Measurements from ENCODE around the gene QTRT2. TPM values are rescaled to one million over a fixed set of nuclear protein-coding genes. Genes with fewer than 3 reads are reported as not detected.

The QTRT2 gene
- 26.2 and 33.9 TPM in 2 replicates for polyA plus RNA-seq (2011; rRNA removed)
- 8.5 and 10.0 TPM in 2 replicates for polyA plus RNA-seq (2012; cell fraction: cytosol; rRNA removed)
- polyA plus RNA-seq (2012; cell fraction: nucleus; rRNA removed), result 10.1 and 16.4 TPM in 2 replicates
- polyA plus RNA-seq (2017; fragmentation: RNase III; extraction: RNeasy Plus Mini Kit Qiagen cat#74134 plus additional on column Dnase treatment), result 23.5 to 26.8 TPM (median 23.8 TPM) in 3 replicates
- polyA minus RNA-seq (2011; rRNA and poly(A)+ RNA removed), result 35.7 and 37.2 TPM in 2 replicates

DNA sequence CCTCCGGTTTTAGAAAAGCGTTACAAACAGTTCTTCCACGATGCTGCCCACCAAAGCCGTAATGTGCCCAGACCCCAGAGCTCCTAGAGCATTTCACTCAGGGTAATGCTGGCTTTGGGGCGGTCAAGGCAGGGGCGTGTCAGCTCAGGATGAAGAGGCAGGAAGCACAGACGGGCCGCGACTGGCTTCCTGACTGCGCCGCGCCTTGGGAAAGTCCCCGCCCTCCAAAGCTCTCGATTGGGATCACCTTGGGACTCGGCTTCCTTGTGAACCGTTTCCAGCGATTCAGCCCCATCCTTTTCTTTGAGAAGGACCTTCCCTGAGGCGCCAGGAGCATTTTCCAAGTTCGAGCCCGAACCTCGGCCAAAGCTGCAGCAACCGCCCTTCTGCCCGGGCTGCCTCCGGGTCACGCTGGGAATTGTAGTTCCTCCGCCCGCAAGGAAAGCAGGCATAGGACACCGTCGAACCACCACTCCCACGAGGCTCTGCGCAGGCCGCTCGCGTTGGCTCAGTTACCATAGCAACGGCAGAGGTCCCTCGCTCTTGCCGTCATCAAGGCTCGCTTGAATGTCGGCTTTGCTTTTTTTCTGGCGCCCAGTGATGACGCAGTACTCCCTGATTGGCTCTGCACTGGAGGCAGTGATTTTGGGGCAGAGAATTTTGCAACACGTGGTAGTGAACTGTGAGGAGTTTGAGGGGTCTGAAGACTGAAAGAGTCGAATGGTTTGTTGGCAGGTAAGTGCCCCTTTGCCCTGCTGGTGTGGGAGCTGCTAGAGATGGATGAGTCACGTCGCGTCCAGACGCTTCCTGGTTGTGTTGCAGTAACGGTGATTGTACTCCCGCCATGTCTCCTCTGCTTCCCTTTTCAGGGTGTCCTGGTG is at the start of gene QTRT2, which contains the start of gene CCDC191:
Gene QTRT2 (plus strand): TSS at position 608 of the 881 bp plus-strand sequence. CDS start 8,521 bp downstream, outside the sequence.
Gene CCDC191 (minus strand): TSS at position 397 of the 881 bp plus-strand sequence. CDS start 60 bp downstream, at position 337.
- Histone ChIP-seq H3K4me3 (peak within 1 kb of the TSS; percentile 78), H3K4me1 (peaks cover 13% of the 10 kb centered on the region), H3K27ac (peak within 1 kb of the TSS; percentile 81 to 91), H3K9me3 (no peaks in the 10 kb centered on the region), H3K4me2 (peak within 1 kb of the TSS; percentile 77)
- DNase-seq (ENCODE audit: low read depth in 1 of 2, low spot score in 1 of 2), result peak; percentile 86 to 99
- peak; percentile 99 to 100 for ATAC-seq
- peak; percentile 98 for FAIRE-seq
- ChIA-PET POLR2A (interaction anchor here (0.6 to 1.0 kb wide), 2 partner anchors 105 to 310 kb away, joined by 3 read pairs; partner anchors contain the start of gene ATP6V1A), CTCF (interaction anchor here (2.0 kb wide), 1 partner anchor 11 kb away, joined by 10 read pairs; no protein-coding TSS in a partner anchor)
- TF ChIP-seq JUN (IDR thresholded peaks at IDR 0.05) (peak; percentile 56 to 71; a peak in 3 of 5 replicates), CHD2 (IDR thresholded peaks at IDR 0.05; ENCODE audit: low read length, partially characterized antibody) (peak; percentile 17), RAD21 (conservative IDR thresholded peaks at IDR 0.05 in 1 of 2, IDR thresholded peaks at IDR 0.05 in 1 of 2) (no peak), MYC (IDR thresholded peaks at IDR 0.05; ENCODE audit: borderline replicate concordance, low read length) (peak; percentile 96), MAFK (IDR thresholded peaks at IDR 0.05; ENCODE audit: partially characterized antibody) (peak; percentile 71), KDM1A (IDR thresholded peaks at IDR 0.05; ENCODE audit: low read depth) (peak; percentile 13; the same call in 1 of the 2 replicates), RFX5 (IDR thresholded peaks at IDR 0.05) (peak; percentile 86), HEYL (CRISPR knock-in tag; IDR thresholded peaks at IDR 0.05) (no peak), POLR2A (IDR thresholded peaks at IDR 0.05; ENCODE audit: low read length) (peak; percentile 71), RARB (CRISPR knock-in tag; IDR thresholded peaks at IDR 0.05) (no peak), RCOR1 (IDR thresholded peaks at IDR 0.05; ENCODE audit: low read depth, low read length) (no peak), FOSL2 (IDR thresholded peaks at IDR 0.05) (no peak), FOSL2 (CRISPR knock-in tag; IDR thresholded peaks at IDR 0.05) (peak; percentile 79), ZFP36 (IDR thresholded peaks at IDR 0.05; ENCODE audit: borderline replicate concordance, partially characterized antibody) (no peak), NR3C1 (IDR thresholded peaks at IDR 0.05) (no peak), CEBPB (IDR thresholded peaks at IDR 0.05) (peak; percentile 31 to 81; a peak in 2 of 4 replicates), KDM5A (IDR thresholded peaks at IDR 0.05) (peak; percentile 80)
- TF ChIP-seq, protein P1, sequence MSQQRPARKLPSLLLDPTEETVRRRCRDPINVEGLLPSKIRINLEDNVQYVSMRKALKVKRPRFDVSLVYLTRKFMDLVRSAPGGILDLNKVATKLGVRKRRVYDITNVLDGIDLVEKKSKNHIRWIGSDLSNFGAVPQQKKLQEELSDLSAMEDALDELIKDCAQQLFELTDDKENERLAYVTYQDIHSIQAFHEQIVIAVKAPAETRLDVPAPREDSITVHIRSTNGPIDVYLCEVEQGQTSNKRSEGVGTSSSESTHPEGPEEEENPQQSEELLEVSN (IDR thresholded peaks at IDR 0.05; ENCODE audit: borderline replicate concordance, low read depth), result peak; percentile 79; the same call in 1 of the 2 replicates
- TF ChIP-seq, protein P2, sequence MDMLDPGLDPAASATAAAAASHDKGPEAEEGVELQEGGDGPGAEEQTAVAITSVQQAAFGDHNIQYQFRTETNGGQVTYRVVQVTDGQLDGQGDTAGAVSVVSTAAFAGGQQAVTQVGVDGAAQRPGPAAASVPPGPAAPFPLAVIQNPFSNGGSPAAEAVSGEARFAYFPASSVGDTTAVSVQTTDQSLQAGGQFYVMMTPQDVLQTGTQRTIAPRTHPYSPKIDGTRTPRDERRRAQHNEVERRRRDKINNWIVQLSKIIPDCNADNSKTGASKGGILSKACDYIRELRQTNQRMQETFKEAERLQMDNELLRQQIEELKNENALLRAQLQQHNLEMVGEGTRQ (IDR thresholded peaks at IDR 0.05), result peak; percentile 83
- TF ChIP-seq, protein P3, sequence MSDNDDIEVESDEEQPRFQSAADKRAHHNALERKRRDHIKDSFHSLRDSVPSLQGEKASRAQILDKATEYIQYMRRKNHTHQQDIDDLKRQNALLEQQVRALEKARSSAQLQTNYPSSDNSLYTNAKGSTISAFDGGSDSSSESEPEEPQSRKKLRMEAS (IDR thresholded peaks at IDR 0.05), result peak; percentile 98
- under 1% methylated on average over 45 of the region's 49 CpGs for WGBS (ENCODE audit: missing lambda C conversion rate)

DNA sequence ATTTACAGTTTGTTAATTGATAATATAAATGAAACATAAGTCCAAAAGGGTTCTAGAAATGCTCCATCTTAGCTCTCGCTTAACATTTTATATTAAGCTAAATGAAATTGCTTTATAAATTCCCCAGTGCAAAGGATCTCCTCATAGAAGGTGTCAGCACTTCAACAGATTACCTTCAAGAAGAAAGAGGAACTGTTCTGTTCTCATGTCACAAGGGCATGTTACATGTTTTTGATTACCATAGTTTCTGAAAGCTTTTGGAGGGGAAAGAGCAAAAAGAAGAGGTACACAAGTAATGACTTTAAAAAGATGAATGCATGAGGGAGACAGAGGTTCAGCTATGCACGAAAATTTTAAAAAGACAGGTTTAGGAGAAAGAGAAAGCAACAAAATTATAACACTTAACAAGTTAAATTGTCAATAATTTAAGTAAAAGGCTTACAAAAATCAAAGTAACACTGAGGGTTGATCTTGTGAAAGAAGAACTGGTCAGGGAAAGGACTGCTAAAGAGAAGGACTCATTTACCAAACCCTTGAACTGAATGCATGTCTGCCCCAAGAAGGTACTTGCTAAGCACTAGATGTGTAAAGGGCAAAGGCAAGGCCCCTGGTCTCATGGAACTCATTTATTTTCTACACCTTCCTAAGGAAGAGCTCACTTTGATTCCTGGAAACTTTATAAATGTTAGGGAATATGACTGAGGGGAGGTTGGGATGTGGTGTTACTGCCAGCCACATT is 45.3 kb upstream of the QTRT2 start:
- H3K4me3 ChIP-seq, result no peak overlapping the region
- POLR2A ChIA-PET, result no interaction called here
- WGBS (ENCODE audit: missing lambda C conversion rate), result 65% methylated on average over 2 of the region's 2 CpGs
- H3K9me3 ChIP-seq, result peaks cover 1% of the 10 kb centered on the region; the same call in 2 of the 3 replicates
- no peak overlapping the region for H3K4me2 ChIP-seq
- H3K27ac ChIP-seq, result no peak overlapping the region
- ATAC-seq, result no peak
- CTCF ChIA-PET, result interaction anchor here (1.1 kb wide), 1 partner anchor 13 kb away, joined by 3 read pairs; no protein-coding TSS in a partner anchor
- no peak for DNase-seq (ENCODE audit: low read depth in 1 of 2, low spot score in 1 of 2)
- FAIRE-seq, result no peak
- no peaks in the 10 kb centered on the region for H3K4me1 ChIP-seq
- TF ChIP-seq CHD4 (IDR thresholded peaks at IDR 0.05; ENCODE audit: borderline replicate concordance), result no peak
- TF ChIP-seq HOXA7 (CRISPR knock-in tag; IDR thresholded peaks at IDR 0.05), result no peak
- no peak for TF ChIP-seq FOSB (CRISPR knock-in tag; IDR thresholded peaks at IDR 0.05)
- TF ChIP-seq NPAS2 (CRISPR knock-in tag; IDR thresholded peaks at IDR 0.05; ENCODE audit: borderline replicate concordance), result no peak
- no peak for TF ChIP-seq EHF (CRISPR knock-in tag; IDR thresholded peaks at IDR 0.05)
- no peak for TF ChIP-seq TFCP2L1 (CRISPR knock-in tag; IDR thresholded peaks at IDR 0.05)
- TF ChIP-seq POLR2A (IDR thresholded peaks at IDR 0.05; ENCODE audit: low read length), result no peak
- TF ChIP-seq SMC3 (IDR thresholded peaks at IDR 0.05), result no peak
- TF ChIP-seq RFX5 (IDR thresholded peaks at IDR 0.05), result no peak
- no peak for TF ChIP-seq NFE2L2 (conservative IDR thresholded peaks at IDR 0.05; ENCODE audit: low read length)
- TF ChIP-seq HEYL (CRISPR knock-in tag; IDR thresholded peaks at IDR 0.05), result no peak
- TF ChIP-seq MYC (IDR thresholded peaks at IDR 0.05; ENCODE audit: borderline replicate concordance, low read length), result no peak
- TF ChIP-seq HOXB13 (CRISPR knock-in tag; IDR thresholded peaks at IDR 0.05; ENCODE audit: low read depth), result no peak
- TF ChIP-seq RARB (CRISPR knock-in tag; IDR thresholded peaks at IDR 0.05), result no peak
- TF ChIP-seq, protein P4, sequence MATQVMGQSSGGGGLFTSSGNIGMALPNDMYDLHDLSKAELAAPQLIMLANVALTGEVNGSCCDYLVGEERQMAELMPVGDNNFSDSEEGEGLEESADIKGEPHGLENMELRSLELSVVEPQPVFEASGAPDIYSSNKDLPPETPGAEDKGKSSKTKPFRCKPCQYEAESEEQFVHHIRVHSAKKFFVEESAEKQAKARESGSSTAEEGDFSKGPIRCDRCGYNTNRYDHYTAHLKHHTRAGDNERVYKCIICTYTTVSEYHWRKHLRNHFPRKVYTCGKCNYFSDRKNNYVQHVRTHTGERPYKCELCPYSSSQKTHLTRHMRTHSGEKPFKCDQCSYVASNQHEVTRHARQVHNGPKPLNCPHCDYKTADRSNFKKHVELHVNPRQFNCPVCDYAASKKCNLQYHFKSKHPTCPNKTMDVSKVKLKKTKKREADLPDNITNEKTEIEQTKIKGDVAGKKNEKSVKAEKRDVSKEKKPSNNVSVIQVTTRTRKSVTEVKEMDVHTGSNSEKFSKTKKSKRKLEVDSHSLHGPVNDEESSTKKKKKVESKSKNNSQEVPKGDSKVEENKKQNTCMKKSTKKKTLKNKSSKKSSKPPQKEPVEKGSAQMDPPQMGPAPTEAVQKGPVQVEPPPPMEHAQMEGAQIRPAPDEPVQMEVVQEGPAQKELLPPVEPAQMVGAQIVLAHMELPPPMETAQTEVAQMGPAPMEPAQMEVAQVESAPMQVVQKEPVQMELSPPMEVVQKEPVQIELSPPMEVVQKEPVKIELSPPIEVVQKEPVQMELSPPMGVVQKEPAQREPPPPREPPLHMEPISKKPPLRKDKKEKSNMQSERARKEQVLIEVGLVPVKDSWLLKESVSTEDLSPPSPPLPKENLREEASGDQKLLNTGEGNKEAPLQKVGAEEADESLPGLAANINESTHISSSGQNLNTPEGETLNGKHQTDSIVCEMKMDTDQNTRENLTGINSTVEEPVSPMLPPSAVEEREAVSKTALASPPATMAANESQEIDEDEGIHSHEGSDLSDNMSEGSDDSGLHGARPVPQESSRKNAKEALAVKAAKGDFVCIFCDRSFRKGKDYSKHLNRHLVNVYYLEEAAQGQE (IDR thresholded peaks at IDR 0.05), result no peak

Data from A549 (cell line).